ENCODE results near the gene SIM1.

Gene SIM1

DNA sequence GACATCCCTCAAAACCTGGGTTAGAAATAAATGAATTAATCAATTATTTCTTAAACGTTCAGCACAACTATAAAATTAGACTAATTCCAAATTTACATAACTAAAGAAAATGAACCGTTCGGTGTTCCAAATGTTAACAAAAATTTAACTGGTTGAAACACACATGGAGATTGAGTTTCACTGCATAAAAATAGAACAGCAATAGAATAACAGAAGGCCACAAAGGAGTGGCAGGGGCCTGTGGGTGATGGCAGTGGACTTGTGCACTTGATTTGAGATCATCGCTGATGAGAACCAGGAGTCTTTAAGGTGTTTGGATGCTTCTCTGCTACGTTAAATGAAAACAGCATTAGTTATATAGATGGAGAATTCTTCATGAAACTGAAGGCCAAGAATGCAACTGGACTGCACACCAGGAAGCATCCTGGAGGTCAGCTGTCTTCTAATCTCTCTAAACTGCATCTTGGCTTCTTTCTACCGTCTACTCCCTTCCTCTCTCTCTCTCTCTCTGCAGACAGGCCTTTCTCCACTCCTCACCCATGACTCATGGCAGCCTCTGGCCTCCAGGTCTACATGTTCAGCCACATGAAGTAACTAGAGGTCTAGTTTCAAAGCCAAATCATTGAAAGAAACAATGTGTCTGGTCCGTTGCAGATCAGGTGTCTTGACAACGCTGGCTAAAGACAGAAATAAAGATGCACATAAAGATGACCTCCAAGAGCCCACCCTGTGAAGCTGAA lies 111.3 kb downstream of the SIM1 start:
- H3K36me3 ChIP-seq (ENCODE audit: insufficient read depth, low read length): no peaks in the 10 kb centered on the region
- H3K9me3 ChIP-seq (ENCODE audit: insufficient read depth, low read depth, low read length): no peaks in the 10 kb centered on the region
- no peak overlapping the region for H3K4me2 ChIP-seq (ENCODE audit: low read depth, low read length, poor library complexity, severe bottlenecking)
- TF ChIP-seq EZH2phosphoT487 (IDR thresholded peaks at IDR 0.05; ENCODE audit: borderline replicate concordance): no peak
- TF ChIP-seq, protein P1, sequence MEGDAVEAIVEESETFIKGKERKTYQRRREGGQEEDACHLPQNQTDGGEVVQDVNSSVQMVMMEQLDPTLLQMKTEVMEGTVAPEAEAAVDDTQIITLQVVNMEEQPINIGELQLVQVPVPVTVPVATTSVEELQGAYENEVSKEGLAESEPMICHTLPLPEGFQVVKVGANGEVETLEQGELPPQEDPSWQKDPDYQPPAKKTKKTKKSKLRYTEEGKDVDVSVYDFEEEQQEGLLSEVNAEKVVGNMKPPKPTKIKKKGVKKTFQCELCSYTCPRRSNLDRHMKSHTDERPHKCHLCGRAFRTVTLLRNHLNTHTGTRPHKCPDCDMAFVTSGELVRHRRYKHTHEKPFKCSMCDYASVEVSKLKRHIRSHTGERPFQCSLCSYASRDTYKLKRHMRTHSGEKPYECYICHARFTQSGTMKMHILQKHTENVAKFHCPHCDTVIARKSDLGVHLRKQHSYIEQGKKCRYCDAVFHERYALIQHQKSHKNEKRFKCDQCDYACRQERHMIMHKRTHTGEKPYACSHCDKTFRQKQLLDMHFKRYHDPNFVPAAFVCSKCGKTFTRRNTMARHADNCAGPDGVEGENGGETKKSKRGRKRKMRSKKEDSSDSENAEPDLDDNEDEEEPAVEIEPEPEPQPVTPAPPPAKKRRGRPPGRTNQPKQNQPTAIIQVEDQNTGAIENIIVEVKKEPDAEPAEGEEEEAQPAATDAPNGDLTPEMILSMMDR (conservative IDR thresholded peaks at IDR 0.05; ENCODE audit: low read length): no peak
- H2AFZ ChIP-seq (ENCODE audit: low read length): peak overlapping the region; percentile 3; the same call in 1 of the 2 replicates
- H4K20me1 ChIP-seq (ENCODE audit: insufficient read depth, low read length, poor library complexity, severe bottlenecking): no peaks in the 10 kb centered on the region
- H3K79me2 ChIP-seq (ENCODE audit: insufficient read depth, low read length): no peaks in the 10 kb centered on the region
- H3K4me1 ChIP-seq (ENCODE audit: insufficient read depth, low read length, poor library complexity, severe bottlenecking): peaks cover 22% of the 10 kb centered on the region
- H3K27me3 ChIP-seq (ENCODE audit: insufficient read depth, low read length, poor library complexity, severe bottlenecking): no peaks in the 10 kb centered on the region
- 0 out of 2 replicates have a peak, but pooled peaks cover 3% of the 10 kb centered on the region for H3F3A ChIP-seq (ENCODE audit: low read depth)
- H3K9ac ChIP-seq (ENCODE audit: low read depth, low read length, poor library complexity, severe bottlenecking): no peak overlapping the region
- no peaks in the 10 kb centered on the region for H3K9me2 ChIP-seq (replicated peaks; ENCODE audit: low read depth, low read length)
- H3K4me3 ChIP-seq (ENCODE audit: low read length, poor library complexity, severe bottlenecking): no peak overlapping the region

- Histone ChIP-seq H3K79me2 (ENCODE audit: insufficient read depth, low read length) (no peaks in the 10 kb centered on the region), H4K20me1 (ENCODE audit: insufficient read depth, low read length, poor library complexity, severe bottlenecking) (no peaks in the 10 kb centered on the region), H2AFZ (ENCODE audit: low read length) (peak overlapping the region; percentile 65), H3K9me2 (replicated peaks; ENCODE audit: low read depth, low read length) (no peaks in the 10 kb centered on the region), H3K4me3 (ENCODE audit: low read length, poor library complexity, severe bottlenecking) (no peak overlapping the region), H3K4me2 (ENCODE audit: low read depth, low read length, poor library complexity, severe bottlenecking) (no peak overlapping the region), H3F3A (ENCODE audit: low read depth) (peaks cover 10% of the 10 kb centered on the region), H3K27me3 (ENCODE audit: insufficient read depth, low read length, poor library complexity, severe bottlenecking) (no peaks in the 10 kb centered on the region), H3K4me1 (ENCODE audit: insufficient read depth, low read length, poor library complexity, severe bottlenecking) (peaks cover 55% of the 10 kb centered on the region), H3K9me3 (ENCODE audit: insufficient read depth, low read depth, low read length) (no peaks in the 10 kb centered on the region), H3K9ac (ENCODE audit: low read depth, low read length, poor library complexity, severe bottlenecking) (no peak overlapping the region), H3K36me3 (ENCODE audit: insufficient read depth, low read length) (no peaks in the 10 kb centered on the region)
- TF ChIP-seq, protein P1 (conservative IDR thresholded peaks at IDR 0.05; ENCODE audit: low read length): no peak
- TF ChIP-seq EZH2phosphoT487 (IDR thresholded peaks at IDR 0.05; ENCODE audit: borderline replicate concordance): no peak
Observed at GRCh38 chr6:100350139-100350538, 114.6 kb downstream of the SIM1 start.

DNA sequence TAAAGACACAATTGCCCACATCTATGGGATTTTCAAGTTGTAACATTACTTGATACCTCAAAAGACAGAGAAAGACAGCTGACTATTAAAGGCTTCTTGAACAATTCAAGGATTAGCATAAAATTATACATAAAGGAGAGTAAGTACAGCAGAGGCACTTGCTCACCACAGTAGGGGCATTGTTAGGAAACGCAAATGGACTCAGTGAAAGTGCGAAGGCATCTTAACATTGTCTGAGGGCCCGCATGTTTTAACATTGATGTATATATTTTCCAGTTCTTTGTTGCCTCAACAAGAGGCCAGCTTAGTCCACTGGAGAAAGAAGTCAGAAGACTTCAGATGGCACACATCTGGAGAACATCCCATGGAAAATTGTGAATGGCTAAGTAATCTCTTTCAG lies 115.4 kb downstream of the SIM1 start:
- Histone ChIP-seq H3K9me3 (ENCODE audit: insufficient read depth, low read depth, low read length) (no peaks in the 10 kb centered on the region), H3K27me3 (ENCODE audit: insufficient read depth, low read length, poor library complexity, severe bottlenecking) (no peaks in the 10 kb centered on the region), H3K4me1 (ENCODE audit: insufficient read depth, low read length, poor library complexity, severe bottlenecking) (peaks cover 61% of the 10 kb centered on the region), H3F3A (ENCODE audit: low read depth) (peaks cover 10% of the 10 kb centered on the region), H3K9me2 (replicated peaks; ENCODE audit: low read depth, low read length) (no peaks in the 10 kb centered on the region), H3K79me2 (ENCODE audit: insufficient read depth, low read length) (no peaks in the 10 kb centered on the region), H3K4me3 (ENCODE audit: low read length, poor library complexity, severe bottlenecking) (no peak overlapping the region), H3K9ac (ENCODE audit: low read depth, low read length, poor library complexity, severe bottlenecking) (no peak overlapping the region), H2AFZ (ENCODE audit: low read length) (peak overlapping the region; percentile 65; the same call in 1 of the 2 replicates), H3K36me3 (ENCODE audit: insufficient read depth, low read length) (no peaks in the 10 kb centered on the region), H3K4me2 (ENCODE audit: low read depth, low read length, poor library complexity, severe bottlenecking) (no peak overlapping the region), H4K20me1 (ENCODE audit: insufficient read depth, low read length, poor library complexity, severe bottlenecking) (no peaks in the 10 kb centered on the region)
- TF ChIP-seq, protein P1 (conservative IDR thresholded peaks at IDR 0.05; ENCODE audit: low read length): no peak
- no peak for TF ChIP-seq EZH2phosphoT487 (IDR thresholded peaks at IDR 0.05; ENCODE audit: borderline replicate concordance)
